GM19455 (cell line): Measurements from ENCODE around the gene DDB1.

Source experiments
- ATAC-seq: cut with Tn5 transposase; IDR thresholded peaks from one replicate; pipeline ENCODE4 v1.9.1; 2021; ENCODE audit not compliant: unreplicated experiment

The DDB1 gene

DNA sequence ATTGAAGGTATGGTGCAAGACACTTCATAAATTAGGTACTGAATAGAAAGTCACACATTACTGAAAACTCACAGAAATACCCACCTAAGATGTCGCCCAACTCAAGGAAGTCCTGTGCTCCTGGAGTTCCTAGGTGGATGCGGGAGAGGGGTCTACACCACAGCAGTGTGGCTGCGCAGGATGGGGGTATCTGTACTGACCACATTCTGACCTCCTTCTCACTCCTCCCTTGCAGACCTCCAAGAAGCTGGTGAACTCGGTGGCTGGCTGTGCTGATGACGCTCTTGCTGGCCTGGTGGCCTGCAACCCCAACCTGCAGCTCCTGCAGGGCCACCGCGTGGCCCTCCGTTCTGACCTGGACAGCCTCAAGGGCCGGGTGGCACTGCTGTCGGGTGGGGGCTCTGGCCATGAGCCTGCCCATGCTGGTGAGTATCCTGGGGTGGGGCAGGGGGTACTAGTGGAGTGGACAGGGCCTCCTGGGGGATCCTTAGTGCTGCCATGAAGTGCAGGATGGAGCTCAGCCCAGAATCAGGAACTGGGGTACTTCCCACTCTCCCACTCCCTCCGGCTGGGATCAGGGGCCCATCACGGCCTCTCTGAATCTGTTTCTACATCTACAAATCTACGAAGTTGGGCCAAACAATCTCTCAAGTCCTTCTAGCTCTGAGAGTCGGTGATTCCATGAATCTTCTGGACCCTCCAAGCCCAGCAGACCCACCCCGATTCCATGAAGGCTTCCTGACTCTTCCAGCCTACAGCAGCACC lies 5.0 kb upstream of the DDB1 start:
- ATAC-seq: no peak

DNA sequence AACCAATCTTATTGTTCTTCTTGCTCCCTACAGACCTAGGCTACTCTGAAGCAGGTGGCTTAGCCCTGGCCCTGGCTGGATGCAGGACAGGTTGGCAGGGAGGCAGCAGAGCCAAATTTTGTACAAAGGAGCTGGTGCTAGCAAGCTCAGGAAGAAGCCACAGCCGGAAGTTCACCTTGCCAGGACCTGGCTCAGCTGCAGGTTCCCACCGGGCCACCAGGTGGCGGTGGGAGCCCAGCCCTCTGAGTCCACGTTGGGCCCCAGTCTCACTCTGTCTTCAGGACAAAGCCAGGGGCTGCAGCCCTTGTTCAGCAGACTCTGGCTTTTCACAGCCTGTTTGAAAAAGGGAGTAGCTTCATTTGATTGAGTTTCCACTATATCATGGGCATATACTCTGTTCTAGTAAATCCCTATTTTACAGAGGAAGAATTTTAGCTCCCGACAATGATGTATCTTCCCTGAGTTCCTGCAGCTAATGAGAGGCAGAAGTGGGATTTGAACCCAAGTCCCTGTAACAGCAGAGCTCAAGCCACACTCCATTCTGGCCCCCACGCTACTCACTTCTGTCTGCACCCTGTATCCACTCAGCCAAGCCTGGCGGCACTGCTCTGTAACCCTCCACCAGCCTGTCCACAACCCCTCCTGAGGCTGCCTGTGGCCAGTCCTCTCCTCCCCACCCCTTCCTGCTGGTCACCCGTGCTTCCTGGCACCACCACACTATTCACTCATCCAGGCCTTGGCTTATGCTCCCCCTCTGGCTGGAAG lies 3.4 kb upstream of the DDB1 start:
- ATAC-seq: peak; percentile 53

DNA sequence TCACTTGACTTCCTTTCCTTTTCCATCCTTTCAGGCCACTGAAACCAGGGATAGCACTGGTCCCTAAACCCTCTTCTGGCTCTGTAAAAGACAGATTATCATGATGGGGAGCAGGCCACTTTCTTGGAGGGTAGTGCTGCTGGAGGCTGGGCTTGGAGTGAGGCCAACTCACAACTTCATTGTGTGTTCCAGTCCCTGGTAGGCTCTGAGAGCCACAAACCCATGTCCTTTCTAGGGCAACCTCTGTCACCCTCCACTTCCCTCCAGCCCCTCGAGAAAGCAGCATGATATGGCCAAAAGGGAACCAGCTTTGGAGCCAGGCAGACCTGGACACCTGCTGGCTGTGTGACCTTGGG lies 2.4 kb upstream of the DDB1 start:
- no peak for ATAC-seq

DNA sequence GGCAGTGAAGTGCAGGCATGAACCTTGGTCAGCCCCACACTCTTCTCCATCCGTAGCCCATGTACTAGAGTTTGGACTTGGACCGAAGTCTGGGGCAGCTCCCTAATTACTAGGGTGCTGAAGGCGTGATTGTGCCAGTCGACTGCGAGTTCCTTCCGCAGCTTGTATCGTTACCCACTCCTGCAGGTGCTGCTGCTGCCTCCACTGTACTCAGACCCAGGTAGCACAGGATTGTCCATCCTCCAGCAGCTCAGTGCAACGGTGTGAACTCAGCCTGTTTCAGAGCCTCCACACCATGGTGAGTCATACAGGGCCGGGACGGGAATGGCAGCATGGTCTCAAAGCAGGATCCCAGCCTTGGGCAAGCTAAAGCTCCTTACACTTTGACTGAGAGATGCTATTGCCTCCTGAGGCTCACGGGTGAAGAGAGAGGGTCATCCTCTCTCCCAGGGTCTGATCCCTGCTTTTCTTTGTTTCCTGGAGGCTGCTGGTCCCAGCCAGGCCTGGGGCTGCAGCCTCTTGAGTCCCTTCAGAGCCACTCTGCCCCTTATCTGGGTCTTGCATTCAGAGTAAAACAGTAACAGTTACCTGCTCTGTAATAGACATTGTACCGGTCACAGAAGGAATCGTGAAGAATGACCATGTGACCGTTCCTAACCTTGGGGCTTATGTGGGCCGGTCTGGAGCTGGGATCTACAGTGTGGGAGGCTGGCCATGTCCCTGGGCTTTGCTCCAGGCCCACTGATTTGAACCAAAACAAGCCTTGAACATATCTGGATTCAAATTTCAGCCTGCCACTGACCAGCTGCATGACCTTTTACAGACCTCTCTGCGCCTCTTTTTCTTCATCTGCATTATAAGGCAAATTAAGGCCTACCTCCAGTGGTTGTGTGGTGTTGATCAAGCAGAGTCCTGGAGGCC lies 1.8 kb upstream of the DDB1 start:
- ATAC-seq: no peak

DNA sequence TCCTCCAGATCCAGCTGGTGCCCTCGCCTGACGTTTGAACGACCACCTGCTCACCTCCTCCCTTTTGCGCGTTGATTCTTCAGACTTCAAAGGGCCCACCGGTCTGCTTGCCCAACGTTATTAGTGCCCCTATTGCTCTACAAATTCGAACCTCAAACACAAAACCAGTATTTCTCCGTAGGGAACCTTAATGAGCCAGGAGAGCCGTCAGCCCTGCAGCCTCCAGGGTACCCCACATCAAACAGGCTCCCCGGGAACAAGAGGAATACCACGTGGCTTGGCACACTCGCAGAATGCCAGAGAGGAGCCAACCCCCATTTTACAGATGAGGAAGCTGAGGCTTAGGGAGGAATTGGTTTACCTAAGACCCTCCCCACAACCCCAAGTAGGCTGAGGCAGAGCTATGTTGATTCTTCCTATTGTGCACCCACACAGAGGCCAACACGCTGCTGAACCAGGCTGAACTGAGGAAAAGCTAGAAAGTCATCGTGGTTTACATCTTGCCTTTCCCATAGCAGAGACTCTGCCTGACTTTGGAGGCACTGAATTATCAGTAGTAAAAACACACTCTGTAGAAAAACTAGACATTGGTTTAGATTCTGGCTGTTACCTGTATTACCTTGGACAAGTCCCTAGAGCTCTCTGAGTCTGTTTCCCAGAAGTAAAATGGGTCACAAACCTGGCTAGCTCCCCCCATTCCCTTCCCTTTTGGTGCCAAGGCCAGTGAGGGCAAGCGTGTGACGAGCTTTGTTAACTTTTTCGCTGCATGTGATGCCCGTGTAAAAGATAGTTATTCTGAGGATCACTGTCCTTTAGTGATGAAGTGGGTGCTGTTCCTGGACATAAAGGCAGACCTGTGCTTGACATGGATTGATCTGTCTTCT lies 887 bp upstream of the DDB1 start:
- ATAC-seq: no peak

DNA sequence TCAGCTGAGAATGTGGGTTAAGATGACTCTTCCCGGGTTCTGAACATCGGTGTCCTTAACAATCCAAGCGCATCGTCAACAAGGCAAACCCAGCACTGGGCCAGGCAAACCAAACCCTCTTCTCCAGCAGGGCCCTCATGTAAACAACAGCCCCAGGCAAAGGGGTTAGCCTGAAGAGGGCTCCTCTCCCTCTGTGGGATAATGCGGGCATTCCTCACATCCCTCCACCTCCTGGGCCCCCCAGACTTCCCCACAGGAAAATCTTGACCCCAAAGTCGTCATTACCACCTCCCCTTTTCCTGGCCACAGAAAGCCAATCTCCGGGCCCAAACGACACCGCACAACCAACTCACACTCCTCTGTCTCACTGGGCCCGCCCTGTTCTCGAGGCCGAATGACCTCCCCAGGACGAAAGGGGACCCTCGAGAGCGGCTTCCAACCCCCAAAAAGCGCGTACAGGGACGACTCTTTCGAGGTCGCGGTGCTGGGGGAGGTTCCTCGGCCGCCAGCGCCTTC lies 566 bp downstream of the DDB1 start:
- ATAC-seq: no peak

DNA sequence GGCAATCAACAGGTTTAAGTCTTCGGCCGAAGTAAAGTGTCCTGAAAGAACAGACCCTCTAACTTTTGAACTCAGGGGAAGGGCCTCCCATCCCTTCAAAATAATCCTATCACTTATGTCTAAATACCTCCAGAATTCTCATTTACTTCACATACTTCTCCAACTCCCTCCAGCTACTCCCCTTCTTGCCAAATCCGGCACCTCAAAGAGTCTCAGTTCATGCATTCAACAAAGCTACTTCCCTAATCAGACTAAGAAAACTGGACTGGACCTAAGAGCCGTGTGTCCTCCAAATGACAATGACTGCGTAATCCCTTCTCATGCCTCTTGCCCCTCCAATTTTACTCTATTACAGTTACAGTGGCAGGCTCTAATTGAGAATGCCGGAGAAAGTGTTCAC lies 1.3 kb downstream of the DDB1 start:
- no peak for ATAC-seq

DNA sequence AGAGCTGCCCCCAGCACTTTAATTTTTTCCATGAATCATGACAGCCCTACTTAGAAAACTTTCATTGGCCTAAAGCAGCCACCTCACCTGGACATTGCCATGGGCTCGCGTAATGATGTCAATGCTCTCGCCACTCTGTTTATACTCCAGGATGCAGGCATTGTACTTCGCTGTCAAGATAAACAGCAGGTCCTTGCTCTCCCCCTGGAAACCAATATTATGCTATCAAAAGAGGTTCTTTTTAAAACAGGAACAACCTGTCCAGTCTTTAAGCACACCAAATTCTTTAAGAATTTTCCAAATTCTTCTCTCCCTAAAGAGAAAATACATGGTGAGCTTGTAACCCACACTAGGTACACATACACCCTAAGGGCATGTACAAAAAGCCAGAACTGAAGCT lies 3.0 kb downstream of the DDB1 start:
- ATAC-seq: no peak

DNA sequence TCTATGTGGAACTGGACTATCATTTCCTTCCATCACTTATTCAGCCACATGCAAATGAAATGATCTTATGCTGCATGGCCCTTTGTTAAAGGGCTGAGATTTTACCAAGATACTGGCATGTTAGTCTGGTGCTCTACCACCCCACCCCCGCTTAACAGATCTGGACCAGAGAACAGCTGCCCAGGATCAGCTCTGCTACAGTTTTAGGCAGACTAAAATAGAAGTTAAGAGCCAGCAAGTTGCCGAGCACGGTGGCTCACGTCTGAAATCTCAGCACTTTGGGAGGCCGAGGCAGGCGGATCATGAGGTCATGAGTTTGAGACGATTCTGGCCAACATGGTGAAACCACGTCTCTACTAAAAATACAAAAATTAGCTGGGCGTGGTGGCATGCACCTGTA lies 4.6 kb downstream of the DDB1 start:
- ATAC-seq: no peak

DNA sequence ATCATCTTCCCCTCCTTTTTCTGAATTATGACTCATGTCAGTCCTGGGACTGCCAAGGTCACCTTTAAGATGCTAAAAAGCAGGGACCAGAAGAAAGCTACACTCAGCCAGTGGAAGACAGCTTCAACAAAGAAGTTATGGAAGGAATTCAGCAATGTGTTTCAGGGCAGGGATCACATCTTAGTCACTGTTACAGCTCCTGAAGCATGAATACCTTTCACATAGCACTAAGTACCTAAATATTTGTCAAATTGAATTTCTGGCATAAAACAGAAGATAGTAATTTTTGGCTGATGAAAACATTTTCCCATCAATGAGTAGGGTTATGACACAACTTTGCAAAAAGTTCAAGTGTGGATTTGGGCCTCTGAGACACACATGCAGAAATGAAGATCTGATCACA lies 5.2 kb downstream of the DDB1 start:
- ATAC-seq: no peak

DNA sequence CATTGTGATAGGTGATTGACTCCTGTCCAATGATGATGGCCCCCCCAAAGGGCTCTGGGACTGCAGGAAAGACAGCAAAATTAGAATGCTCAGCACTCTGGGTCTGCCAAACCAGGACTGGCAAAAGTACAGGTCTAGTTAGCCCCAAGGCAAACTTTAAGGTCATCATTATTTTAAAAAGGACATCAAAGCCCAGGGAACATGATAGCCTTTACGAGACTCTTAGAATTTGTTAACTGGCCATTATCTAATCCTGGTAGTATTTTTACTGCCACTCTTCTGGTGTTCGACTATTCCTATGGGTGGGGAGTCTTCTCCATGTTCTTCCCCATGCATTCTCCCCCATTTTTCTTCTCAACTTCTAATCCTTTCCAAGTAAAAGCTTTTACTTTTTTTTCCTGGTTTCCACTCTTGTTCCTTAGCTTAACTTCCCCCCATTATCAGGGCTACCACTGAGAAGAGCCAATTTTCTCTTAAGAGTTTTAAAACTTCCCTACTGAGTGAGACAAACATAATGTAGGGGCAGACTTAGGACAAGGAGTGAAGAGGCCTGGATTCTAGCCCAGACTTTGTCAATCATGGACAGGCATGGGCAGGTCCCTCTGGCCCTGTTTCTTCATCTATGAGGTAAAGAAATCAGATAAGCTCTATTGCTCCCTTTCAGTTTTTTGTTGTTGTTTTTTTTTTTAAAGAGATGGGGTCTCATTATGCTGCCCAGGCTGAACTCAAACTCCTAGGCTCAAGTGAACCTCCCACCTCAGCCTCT lies 7.1 kb downstream of the DDB1 start:
- no peak for ATAC-seq

DNA sequence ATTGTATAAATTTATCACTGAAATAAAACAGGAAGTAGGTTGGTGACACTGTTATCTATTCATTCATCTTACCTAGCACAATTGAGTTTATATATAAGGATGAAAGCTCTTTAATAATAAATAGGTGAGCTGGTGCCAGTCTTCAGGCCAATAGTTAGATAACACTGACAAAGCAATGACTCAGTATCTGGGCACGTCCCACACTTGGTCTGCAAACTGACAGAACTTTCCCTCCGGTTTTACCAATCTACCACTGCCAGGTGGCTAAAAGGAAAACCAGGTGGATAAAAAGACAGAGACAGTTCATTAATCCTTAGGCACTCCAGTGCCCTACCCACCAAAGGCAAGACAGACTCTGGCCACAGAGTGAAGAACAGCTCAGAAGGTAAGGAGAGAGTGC lies 17.6 kb downstream of the DDB1 start:
- no peak for ATAC-seq

DNA sequence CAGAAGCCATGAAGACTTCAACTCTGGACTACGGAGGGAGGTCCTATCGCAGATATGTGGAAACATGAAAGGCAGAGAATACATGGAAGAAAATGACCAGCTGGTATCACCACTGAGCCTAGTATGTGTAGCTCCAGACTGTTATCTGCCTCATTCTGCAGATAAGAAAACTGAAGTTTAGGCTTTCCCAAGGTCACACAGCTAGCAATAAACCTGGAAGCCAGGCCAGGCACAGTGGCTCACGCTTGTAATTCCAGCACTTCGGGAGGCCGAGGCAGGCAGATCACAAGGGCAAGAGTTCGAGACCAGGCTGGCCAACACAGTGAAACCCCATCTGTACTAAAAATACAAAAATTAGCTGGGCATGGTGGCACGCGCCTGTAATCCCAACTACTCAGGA lies 22.2 kb downstream of the DDB1 start:
- no peak for ATAC-seq

DNA sequence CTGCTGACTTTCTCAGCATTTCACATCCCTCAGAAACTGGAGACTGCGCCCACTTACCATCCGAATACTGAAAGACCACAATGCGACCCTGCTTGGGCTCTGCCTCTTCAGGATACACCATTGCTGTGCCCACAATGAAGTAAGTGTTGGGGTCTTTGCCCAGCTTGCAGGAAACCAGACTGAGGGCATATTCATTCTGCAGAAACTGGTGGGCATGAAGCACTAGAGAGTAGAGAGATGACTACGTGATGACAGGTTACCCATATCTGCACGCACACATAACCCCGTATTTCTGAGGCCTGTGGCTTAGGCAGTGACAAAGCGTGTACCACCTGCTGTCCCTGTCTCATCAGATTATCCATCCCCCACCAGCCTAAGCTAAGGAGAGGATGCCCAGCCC lies 23.2 kb downstream of the DDB1 start:
- no peak for ATAC-seq

DNA sequence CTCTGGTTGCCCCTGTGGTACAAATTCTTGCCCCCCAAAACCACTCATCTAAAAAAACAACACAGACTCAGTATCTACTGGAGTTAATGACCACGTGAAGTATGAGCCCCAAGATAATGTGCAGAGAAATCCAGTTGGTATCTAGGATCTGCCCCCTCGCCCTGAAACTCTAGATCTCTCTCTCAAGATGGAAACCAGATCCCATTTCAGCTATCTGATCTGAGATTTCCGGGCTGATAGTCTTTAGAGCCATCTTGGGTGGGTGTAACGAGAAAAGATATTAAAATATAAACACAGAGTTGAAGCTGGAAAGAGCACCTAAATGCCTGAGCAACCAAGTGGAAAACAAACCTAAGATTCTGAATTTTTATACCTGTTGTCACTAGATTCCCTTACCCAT lies 23.8 kb downstream of the DDB1 start:
- ATAC-seq: no peak

DNA sequence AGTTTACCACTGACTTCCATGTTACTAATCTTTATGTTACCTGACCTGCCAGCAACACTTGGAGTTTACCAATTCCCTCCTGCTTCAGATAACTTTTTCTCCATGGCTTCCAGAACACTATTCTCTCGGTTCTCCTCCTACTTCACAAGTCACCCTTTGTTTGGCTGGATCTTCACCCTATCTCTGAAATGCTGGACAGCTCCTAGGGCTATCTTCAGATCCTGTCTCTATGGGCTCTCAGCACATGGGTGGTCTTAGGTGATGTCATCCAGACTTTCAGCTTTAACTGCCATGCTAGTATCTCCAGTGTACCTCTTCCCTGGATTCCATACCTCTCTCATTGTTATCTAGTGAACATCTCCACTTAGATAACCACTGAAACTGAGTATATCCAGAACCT lies 25.6 kb downstream of the DDB1 start:
- no peak for ATAC-seq

DNA sequence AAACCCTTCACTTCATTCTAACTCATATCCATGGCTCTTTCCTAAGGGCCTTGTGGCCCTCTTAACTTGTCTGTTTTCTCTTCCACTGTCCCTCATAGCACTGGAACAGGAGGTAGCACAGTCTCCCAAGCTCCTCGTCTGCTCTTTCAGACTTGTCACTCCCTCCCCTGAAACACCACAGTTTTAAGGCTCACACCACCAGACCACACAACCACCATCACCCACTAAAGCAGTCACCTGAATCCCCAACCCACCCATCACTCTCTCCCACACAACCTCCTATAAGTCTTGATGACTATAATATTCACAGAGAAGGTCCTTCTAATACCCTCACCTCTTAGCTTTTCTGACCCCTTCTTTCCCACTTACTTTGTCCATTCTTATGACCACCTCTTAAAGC lies 26.7 kb downstream of the DDB1 start:
- no peak for ATAC-seq

DNA sequence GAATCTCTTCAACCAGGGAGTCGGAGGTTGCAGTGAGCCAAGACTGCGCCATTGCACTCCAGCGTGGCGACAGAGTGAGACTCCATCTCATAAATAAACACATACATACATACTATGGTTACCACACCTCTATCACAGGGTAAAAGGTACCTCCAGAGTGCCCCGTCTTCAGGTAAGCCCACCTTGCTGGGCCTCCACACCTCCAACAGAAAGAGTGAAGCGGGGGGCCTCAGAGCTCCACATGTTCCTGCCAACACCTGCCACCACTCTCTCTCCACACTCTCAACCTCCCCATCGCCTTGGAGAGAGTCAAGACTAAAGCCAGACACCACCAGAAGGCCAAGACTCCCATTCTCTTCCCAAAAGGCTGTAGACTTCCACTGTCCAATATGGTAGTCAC lies 27.5 kb downstream of the DDB1 start:
- no peak for ATAC-seq

DNA sequence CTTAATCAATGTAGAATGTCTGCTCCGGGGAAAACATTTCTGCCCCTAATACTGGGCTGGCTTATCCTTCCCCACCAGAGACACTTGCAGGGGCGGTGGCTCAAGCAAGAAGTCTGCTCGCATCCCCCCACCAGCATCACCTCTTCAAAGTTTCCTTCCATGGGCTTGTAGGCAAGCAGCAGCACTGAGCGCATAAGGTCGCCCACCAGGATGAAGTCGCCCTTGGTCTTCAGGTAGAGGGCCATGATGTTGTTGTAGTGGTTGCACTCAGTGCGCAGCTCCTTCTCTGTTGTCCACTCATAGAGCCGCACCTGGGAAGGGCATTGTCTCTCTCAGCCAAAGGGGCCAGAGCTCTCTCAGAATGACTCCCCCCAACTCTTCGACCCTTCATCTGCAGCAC lies 29.2 kb downstream of the DDB1 start:
- ATAC-seq: no peak

DNA sequence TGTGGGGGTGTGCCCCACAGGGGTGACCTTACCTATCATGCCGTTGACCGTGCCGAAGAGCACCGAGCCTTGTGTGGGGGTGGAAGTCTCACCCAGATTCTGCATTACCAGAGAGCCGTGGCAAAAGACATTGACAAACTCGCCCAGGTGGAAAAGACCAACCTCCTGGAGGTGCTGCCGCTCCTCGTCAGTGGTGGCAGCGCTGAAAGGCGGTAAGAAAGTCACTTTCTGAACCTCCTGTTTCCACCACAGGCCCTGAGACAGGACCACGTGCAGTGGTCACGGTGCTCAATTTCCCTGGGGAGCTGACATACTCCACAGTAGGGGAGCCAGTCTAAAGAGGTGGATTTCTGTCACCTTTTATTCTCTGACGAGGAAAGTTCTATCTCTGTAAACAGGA lies 30.4 kb downstream of the DDB1 start:
- no peak for ATAC-seq
